ENCODE results near the gene AXIN1. TPM values are rescaled to one million over a fixed set of nuclear protein-coding genes. Genes with fewer than 3 reads are reported as not detected.

AXIN1 gene
- total and polyA plus RNA-seq, 2 of the 8 experiments (the other 6 are each of a cell fraction or from before 2014, with no cell fraction given): 12.5 to 41.9 TPM

- no peak for TF ChIP-seq BCL11A (IDR thresholded peaks at IDR 0.05; ENCODE audit: low read depth in 2 of 2, low read length in 2 of 2)
- TF ChIP-seq SP4 (IDR thresholded peaks at IDR 0.05; ENCODE audit: low read length): no peak
- TF ChIP-seq NANOG (IDR thresholded peaks at IDR 0.05; ENCODE audit: insufficient read depth, low read depth, low read length, poor library complexity, severe bottlenecking): no peak
- no peak for TF ChIP-seq JUND (IDR thresholded peaks at IDR 0.05; ENCODE audit: low read length)
Observed at GRCh38 chr16:247027-247426, 105.5 kb downstream of the AXIN1 start (continued).
